ENCODE data around the gene TENM3. TPM values are rescaled to one million over a fixed set of nuclear protein-coding genes. Genes with fewer than 3 reads are reported as not detected.

The TENM3 gene
- total RNA-seq, 1 experiment from 2014 or later, result 71.0 TPM

GRCh38 chr4:182435401-182435800, 192.2 kb downstream of the TENM3 start (continued):
- TF ChIP-seq ARID4B (CRISPR knock-in tag; IDR thresholded peaks at IDR 0.05; ENCODE audit: borderline replicate concordance) (no peak), ZNF121 (CRISPR knock-in tag; IDR thresholded peaks at IDR 0.05) (no peak)

- H3K27ac Mint-ChIP-seq, result no peak overlapping the region
- no peaks in the 10 kb centered on the region for H3K36me3 Mint-ChIP-seq
- ChIA-PET CTCF (no interaction called here), POLR2A (no interaction called here)
- H3K4me1 Mint-ChIP-seq, result peaks cover 12% of the 10 kb centered on the region
- no peaks in the 10 kb centered on the region for H3K9me3 Mint-ChIP-seq
- H3K4me3 Mint-ChIP-seq, result no peak overlapping the region
- peaks cover 8% of the 10 kb centered on the region for H3K27me3 Mint-ChIP-seq (ENCODE audit: low read depth)
- ATAC-seq, result peak; percentile 41
- TF ChIP-seq ZBTB43 (CRISPR knock-in tag; IDR thresholded peaks at IDR 0.05) (no peak), ZBTB21 (CRISPR knock-in tag; IDR thresholded peaks at IDR 0.05; ENCODE audit: borderline replicate concordance) (no peak), ERG (CRISPR knock-in tag; IDR thresholded peaks at IDR 0.05) (no peak), NR1H2 (CRISPR knock-in tag; IDR thresholded peaks at IDR 0.05) (no peak)
- DNase-seq (ENCODE audit: low spot score), result no peak
These were observed 199.9 kb downstream of the TENM3 start for GRCh38 chr4:182443070-182443469.

GRCh38 chr4:182447767-182448280, 204.6 kb downstream of the TENM3 start:
- peaks cover 8% of the 10 kb centered on the region for H3K27me3 Mint-ChIP-seq (ENCODE audit: low read depth)
- ATAC-seq (peak; percentile 4; the same call in 1 of the 2 replicates), DNase-seq (ENCODE audit: low spot score) (peak; percentile 20)
- ChIA-PET CTCF (no interaction called here), POLR2A (no interaction called here)
- TF ChIP-seq ZNF138 (CRISPR knock-in tag; conservative IDR thresholded peaks at IDR 0.05) (0 out of 2 replicates have a peak, but pooled peaks have one; percentile 79), CREB1 (CRISPR knock-in tag; IDR thresholded peaks at IDR 0.05) (no peak), JUN (CRISPR knock-in tag; IDR thresholded peaks at IDR 0.05) (no peak)
- H3K27ac Mint-ChIP-seq, result peak overlapping the region; percentile 37
- no peaks in the 10 kb centered on the region for H3K36me3 Mint-ChIP-seq
- H3K4me3 Mint-ChIP-seq, result peak overlapping the region; percentile 74
- H3K4me1 Mint-ChIP-seq, result peaks cover 36% of the 10 kb centered on the region
- no peaks in the 10 kb centered on the region for H3K9me3 Mint-ChIP-seq

GRCh38 chr4:182448281-182449151, 205.3 kb downstream of the TENM3 start:
- no peak overlapping the region for H3K27ac Mint-ChIP-seq
- POLR2A ChIA-PET, result no interaction called here
- CTCF ChIA-PET, result no interaction called here
- TF ChIP-seq FOXP1 (CRISPR knock-in tag; IDR thresholded peaks at IDR 0.05; ENCODE audit: borderline replicate concordance) (peak; percentile 79), NFE2L1 (CRISPR knock-in tag; IDR thresholded peaks at IDR 0.05) (peak; percentile 26; the same call in 1 of the 2 replicates), ZMAT4 (CRISPR knock-in tag; IDR thresholded peaks at IDR 0.05) (no peak), FOXP4 (CRISPR knock-in tag; IDR thresholded peaks at IDR 0.05) (peak; percentile 86), CBFB (CRISPR knock-in tag; IDR thresholded peaks at IDR 0.05; ENCODE audit: low read depth) (0 out of 2 replicates have a peak, but pooled peaks have one; percentile 29), GABPB1 (CRISPR knock-in tag; IDR thresholded peaks at IDR 0.05) (no peak)

More at GRCh38 chr4:182448281-182449151, 205.3 kb downstream of the TENM3 start:
- ATAC-seq (peak; percentile 97), DNase-seq (ENCODE audit: low spot score) (peak; percentile 93)
- peaks cover 41% of the 10 kb centered on the region for H3K4me1 Mint-ChIP-seq
- H3K36me3 Mint-ChIP-seq, result no peaks in the 10 kb centered on the region
- peak overlapping the region; percentile 84 for H3K4me3 Mint-ChIP-seq
- H3K9me3 Mint-ChIP-seq, result no peaks in the 10 kb centered on the region
- H3K27me3 Mint-ChIP-seq (ENCODE audit: low read depth), result peaks cover 8% of the 10 kb centered on the region
